Inferior parietal cortex (tissue), 1 donor: ENCODE results near the gene PIK3C2B.
A peak's percentile ranks its signal among the peaks of the same experiment; 100 is the strongest.
"Not testable (repeated sequence)": the region's sequence is repeated elsewhere in the genome, so short reads cannot be mapped to it uniquely, and the experiment has no call there.

ENCODE experiments used
- DNase-seq: peaks from one replicate; pipeline ENCODE4 v3.0.0-alpha.2; 2016; ENCODE audit errors: extremely low spot score

The PIK3C2B gene

GRCh38 chr1:204494281-204495077 is at the start of gene PIK3C2B:
Gene PIK3C2B, minus strand, starts transcription at chr1:204494805. Its CDS starts 25,003 bp downstream, at chr1:204469802.
- no peak for DNase-seq

GRCh38 chr1:204544321-204544720 is 49.7 kb upstream of the PIK3C2B start:
- DNase-seq = no peak

- DNase-seq = no peak
These were observed 47.0 kb upstream of the PIK3C2B start for GRCh38 chr1:204541626-204542025.

- no peak for DNase-seq
These were observed 38.2 kb upstream of the PIK3C2B start for GRCh38 chr1:204532832-204533231.

GRCh38 chr1:204530932-204531331 is 36.3 kb upstream of the PIK3C2B start:
- DNase-seq = no peak

- DNase-seq = no peak
These were observed 34.8 kb upstream of the PIK3C2B start for GRCh38 chr1:204529371-204529895.

- DNase-seq = no peak
These were observed 34.1 kb upstream of the PIK3C2B start for GRCh38 chr1:204528677-204529076.

GRCh38 chr1:204528241-204528640 is 33.6 kb upstream of the PIK3C2B start:
- no peak for DNase-seq

- DNase-seq = no peak
These were observed 30.4 kb upstream of the PIK3C2B start for GRCh38 chr1:204524986-204525385.

- DNase-seq = no peak
These were observed 29.1 kb upstream of the PIK3C2B start for GRCh38 chr1:204523605-204524215.

- DNase-seq = not testable (repeated sequence)
These were observed 27.4 kb upstream of the PIK3C2B start for GRCh38 chr1:204521941-204522521.

- DNase-seq = no peak
These were observed 26.5 kb upstream of the PIK3C2B start for GRCh38 chr1:204520834-204521709.

- DNase-seq = not testable (repeated sequence)
These were observed 22.8 kb upstream of the PIK3C2B start for GRCh38 chr1:204517382-204517781.

- DNase-seq = peak; percentile 97
These were observed 21.7 kb upstream of the PIK3C2B start, which contains the start of gene MDM4 for GRCh38 chr1:204516180-204516879. Gene MDM4, plus strand, starts transcription at chr1:204516406. Its CDS starts 9,113 bp downstream, at chr1:204525519.

GRCh38 chr1:204514828-204515227 is 20.2 kb upstream of the PIK3C2B start:
- DNase-seq = no peak

GRCh38 chr1:204513117-204513716 is 18.6 kb upstream of the PIK3C2B start:
- no peak for DNase-seq

- no peak for DNase-seq
These were observed 16.8 kb upstream of the PIK3C2B start for GRCh38 chr1:204511366-204511765.

GRCh38 chr1:204509186-204509635 is 14.6 kb upstream of the PIK3C2B start:
- DNase-seq = no peak

GRCh38 chr1:204507317-204508105 is 12.9 kb upstream of the PIK3C2B start:
- DNase-seq = peak; percentile 44

GRCh38 chr1:204506969-204507316 is 12.3 kb upstream of the PIK3C2B start:
- DNase-seq = peak; percentile 98
